ENCODE results near the gene TMPRSS6. TPM values are rescaled to one million over a fixed set of nuclear protein-coding genes. Genes with fewer than 3 reads are reported as not detected.

TMPRSS6 gene
- total and polyA plus RNA-seq, 2 of the 13 experiments (the other 11 are each of a cell fraction or from before 2014, with no cell fraction given), result 4.2 to 4.8 TPM

DNA sequence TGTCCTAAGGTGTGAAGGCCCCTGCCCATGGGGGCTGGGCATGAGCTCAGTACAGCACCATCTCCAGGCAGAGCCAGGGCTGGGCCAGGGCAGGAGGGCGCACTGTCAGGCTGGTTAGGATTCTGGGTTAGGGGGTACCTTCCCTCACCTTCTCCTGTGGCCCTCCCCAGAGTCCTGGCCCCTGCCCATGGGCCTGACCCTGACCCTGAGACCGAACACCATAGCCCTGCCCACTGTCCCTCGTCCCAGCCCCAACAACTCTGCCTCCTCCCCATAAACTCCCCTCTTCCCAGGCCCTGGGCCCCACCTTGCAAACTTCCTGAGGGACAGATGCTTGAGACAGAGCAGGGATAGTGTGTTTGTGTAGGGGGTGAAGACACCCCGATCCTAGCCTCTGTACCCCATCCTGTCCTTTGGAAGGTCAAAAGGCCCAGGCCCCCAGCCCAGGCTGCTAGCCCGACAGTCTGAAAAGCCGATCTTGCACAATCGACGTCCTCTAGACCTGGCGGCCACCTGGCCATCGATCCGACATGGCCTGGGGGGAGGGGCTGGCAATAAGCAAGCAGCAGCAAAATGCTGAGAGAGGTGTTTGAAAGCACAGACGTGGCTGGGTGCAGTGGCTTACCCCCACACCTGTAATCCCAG is 2.7 kb upstream of the TMPRSS6 start (continued):
- TF ChIP-seq, protein P1, sequence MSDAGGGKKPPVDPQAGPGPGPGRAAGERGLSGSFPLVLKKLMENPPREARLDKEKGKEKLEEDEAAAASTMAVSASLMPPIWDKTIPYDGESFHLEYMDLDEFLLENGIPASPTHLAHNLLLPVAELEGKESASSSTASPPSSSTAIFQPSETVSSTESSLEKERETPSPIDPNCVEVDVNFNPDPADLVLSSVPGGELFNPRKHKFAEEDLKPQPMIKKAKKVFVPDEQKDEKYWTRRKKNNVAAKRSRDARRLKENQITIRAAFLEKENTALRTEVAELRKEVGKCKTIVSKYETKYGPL (CRISPR knock-in tag; IDR thresholded peaks at IDR 0.05), result no peak
- TF ChIP-seq, protein P2, sequence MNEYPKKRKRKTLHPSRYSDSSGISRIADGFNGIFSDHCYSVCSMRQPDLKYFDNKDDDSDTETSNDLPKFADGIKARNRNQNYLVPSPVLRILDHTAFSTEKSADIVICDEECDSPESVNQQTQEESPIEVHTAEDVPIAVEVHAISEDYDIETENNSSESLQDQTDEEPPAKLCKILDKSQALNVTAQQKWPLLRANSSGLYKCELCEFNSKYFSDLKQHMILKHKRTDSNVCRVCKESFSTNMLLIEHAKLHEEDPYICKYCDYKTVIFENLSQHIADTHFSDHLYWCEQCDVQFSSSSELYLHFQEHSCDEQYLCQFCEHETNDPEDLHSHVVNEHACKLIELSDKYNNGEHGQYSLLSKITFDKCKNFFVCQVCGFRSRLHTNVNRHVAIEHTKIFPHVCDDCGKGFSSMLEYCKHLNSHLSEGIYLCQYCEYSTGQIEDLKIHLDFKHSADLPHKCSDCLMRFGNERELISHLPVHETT (CRISPR knock-in tag; conservative IDR thresholded peaks at IDR 0.05), result no peak
- TF ChIP-seq, protein P3, sequence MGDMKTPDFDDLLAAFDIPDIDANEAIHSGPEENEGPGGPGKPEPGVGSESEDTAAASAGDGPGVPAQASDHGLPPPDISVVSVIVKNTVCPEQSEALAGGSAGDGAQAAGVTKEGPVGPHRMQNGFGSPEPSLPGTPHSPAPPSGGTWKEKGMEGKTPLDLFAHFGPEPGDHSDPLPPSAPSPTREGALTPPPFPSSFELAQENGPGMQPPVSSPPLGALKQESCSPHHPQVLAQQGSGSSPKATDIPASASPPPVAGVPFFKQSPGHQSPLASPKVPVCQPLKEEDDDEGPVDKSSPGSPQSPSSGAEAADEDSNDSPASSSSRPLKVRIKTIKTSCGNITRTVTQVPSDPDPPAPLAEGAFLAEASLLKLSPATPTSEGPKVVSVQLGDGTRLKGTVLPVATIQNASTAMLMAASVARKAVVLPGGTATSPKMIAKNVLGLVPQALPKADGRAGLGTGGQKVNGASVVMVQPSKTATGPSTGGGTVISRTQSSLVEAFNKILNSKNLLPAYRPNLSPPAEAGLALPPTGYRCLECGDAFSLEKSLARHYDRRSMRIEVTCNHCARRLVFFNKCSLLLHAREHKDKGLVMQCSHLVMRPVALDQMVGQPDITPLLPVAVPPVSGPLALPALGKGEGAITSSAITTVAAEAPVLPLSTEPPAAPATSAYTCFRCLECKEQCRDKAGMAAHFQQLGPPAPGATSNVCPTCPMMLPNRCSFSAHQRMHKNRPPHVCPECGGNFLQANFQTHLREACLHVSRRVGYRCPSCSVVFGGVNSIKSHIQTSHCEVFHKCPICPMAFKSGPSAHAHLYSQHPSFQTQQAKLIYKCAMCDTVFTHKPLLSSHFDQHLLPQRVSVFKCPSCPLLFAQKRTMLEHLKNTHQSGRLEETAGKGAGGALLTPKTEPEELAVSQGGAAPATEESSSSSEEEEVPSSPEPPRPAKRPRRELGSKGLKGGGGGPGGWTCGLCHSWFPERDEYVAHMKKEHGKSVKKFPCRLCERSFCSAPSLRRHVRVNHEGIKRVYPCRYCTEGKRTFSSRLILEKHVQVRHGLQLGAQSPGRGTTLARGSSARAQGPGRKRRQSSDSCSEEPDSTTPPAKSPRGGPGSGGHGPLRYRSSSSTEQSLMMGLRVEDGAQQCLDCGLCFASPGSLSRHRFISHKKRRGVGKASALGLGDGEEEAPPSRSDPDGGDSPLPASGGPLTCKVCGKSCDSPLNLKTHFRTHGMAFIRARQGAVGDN (CRISPR knock-in tag; IDR thresholded peaks at IDR 0.05), result peak; percentile 81
- TF ChIP-seq RCOR2 (CRISPR knock-in tag; IDR thresholded peaks at IDR 0.05), result no peak
- peak; percentile 95 for TF ChIP-seq CEBPB (IDR thresholded peaks at IDR 0.05; ENCODE audit: borderline replicate concordance, low read depth, low read length)
- no peak for TF ChIP-seq ZNF766 (CRISPR knock-in tag; IDR thresholded peaks at IDR 0.05; ENCODE audit: borderline replicate concordance)
- TF ChIP-seq KAT2B (IDR thresholded peaks at IDR 0.05; ENCODE audit: borderline replicate concordance, low read depth, low read length), result peak; percentile 62; the same call in 1 of the 2 replicates
- TF ChIP-seq ZNF83 (CRISPR knock-in tag; IDR thresholded peaks at IDR 0.05; ENCODE audit: borderline replicate concordance), result no peak
- peak; percentile 59 for TF ChIP-seq RXRA (CRISPR knock-in tag; IDR thresholded peaks at IDR 0.05)
- TF ChIP-seq CHD4 (IDR thresholded peaks at IDR 0.05; ENCODE audit: borderline replicate concordance, low read length), result no peak
- peak; percentile 53 for TF ChIP-seq FOXA3 (CRISPR knock-in tag; IDR thresholded peaks at IDR 0.05)
- TF ChIP-seq, protein P4, sequence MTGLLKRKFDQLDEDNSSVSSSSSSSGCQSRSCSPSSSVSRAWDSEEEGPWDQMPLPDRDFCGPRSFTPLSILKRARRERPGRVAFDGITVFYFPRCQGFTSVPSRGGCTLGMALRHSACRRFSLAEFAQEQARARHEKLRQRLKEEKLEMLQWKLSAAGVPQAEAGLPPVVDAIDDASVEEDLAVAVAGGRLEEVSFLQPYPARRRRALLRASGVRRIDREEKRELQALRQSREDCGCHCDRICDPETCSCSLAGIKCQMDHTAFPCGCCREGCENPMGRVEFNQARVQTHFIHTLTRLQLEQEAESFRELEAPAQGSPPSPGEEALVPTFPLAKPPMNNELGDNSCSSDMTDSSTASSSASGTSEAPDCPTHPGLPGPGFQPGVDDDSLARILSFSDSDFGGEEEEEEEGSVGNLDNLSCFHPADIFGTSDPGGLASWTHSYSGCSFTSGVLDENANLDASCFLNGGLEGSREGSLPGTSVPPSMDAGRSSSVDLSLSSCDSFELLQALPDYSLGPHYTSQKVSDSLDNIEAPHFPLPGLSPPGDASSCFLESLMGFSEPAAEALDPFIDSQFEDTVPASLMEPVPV (CRISPR knock-in tag; IDR thresholded peaks at IDR 0.05), result no peak
- no peak for TF ChIP-seq MZF1 (CRISPR knock-in tag; IDR thresholded peaks at IDR 0.05; ENCODE audit: borderline replicate concordance)
- TF ChIP-seq, protein P5, sequence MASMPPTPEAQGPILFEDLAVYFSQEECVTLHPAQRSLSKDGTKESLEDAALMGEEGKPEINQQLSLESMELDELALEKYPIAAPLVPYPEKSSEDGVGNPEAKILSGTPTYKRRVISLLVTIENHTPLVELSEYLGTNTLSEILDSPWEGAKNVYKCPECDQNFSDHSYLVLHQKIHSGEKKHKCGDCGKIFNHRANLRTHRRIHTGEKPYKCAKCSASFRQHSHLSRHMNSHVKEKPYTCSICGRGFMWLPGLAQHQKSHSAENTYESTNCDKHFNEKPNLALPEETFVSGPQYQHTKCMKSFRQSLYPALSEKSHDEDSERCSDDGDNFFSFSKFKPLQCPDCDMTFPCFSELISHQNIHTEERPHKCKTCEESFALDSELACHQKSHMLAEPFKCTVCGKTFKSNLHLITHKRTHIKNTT (CRISPR knock-in tag; IDR thresholded peaks at IDR 0.05), result no peak
- TF ChIP-seq MXD4 (CRISPR knock-in tag; IDR thresholded peaks at IDR 0.05), result 0 out of 2 replicates have a peak, but pooled peaks have one; percentile 20
- TF ChIP-seq, protein P6, sequence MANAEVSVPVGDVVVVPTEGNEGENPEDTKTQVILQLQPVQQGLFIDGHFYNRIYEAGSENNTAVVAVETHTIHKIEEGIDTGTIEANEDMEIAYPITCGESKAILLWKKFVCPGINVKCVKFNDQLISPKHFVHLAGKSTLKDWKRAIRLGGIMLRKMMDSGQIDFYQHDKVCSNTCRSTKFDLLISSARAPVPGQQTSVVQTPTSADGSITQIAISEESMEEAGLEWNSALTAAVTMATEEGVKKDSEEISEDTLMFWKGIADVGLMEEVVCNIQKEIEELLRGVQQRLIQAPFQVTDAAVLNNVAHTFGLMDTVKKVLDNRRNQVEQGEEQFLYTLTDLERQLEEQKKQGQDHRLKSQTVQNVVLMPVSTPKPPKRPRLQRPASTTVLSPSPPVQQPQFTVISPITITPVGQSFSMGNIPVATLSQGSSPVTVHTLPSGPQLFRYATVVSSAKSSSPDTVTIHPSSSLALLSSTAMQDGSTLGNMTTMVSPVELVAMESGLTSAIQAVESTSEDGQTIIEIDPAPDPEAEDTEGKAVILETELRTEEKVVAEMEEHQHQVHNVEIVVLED (CRISPR knock-in tag; IDR thresholded peaks at IDR 0.05; ENCODE audit: borderline replicate concordance), result no peak; the same call in 1 of the 2 replicates
